Natural killer cell (primary cell): Measurements from ENCODE around the gene FRMPD2. TPM values are rescaled to one million over a fixed set of nuclear protein-coding genes. Genes with fewer than 3 reads are reported as not detected.
A peak's percentile ranks its signal among the peaks of the same experiment; 100 is the strongest.

ENCODE experiments used
- ATAC-seq, 3 donors: fragments of 150-1000 bp in 2 of 3; fragments of 200-7000 bp in 1 of 3; cut with Tn5 transposase; 1 replicate in 1 of 3; 2 replicates in 2 of 3; pipeline ENCODE4 v1.10.0; 2021; ENCODE audit warnings: mild to moderate bottlenecking in 2 of 3, moderate library complexity in 2 of 3
- DNase-seq, 2 donors: peaks; one replicate each; pipeline versions ENCODE4 v3.0.0 to v3.0.0-alpha.2; 2013 to 2021; ENCODE audit warnings: mixed read lengths in 1 of 2
- H3K27ac ChIP-seq: one replicate; pipeline ENCODE4 v1.5.1; 2013; ENCODE audit warnings: mild to moderate bottlenecking, low read length
- H3K27me3 ChIP-seq: one replicate; pipeline ENCODE4 v1.6.1; 2013; ENCODE audit warnings: low read length; ENCODE audit not compliant: control insufficient read depth, insufficient read depth
- H3K36me3 ChIP-seq: one replicate; pipeline ENCODE4 v1.6.1; 2013; ENCODE audit warnings: low read length; ENCODE audit not compliant: control insufficient read depth, insufficient read depth
- H3K4me1 ChIP-seq: one replicate; pipeline ENCODE4 v1.6.1; 2013; ENCODE audit warnings: low read length; ENCODE audit not compliant: control insufficient read depth, insufficient read depth
- H3K4me3 ChIP-seq: one replicate; pipeline ENCODE4 v1.5.1; 2013; ENCODE audit warnings: low read length
- H3K9me3 ChIP-seq: one replicate; pipeline ENCODE4 v1.6.1; 2013; ENCODE audit warnings: low read length; ENCODE audit not compliant: control insufficient read depth, insufficient read depth
- H3K27ac Mint-ChIP-seq, 2 donors: one replicate each; pipeline ENCODE4 v1.8.0; 2022; ENCODE audit warnings: mild to moderate bottlenecking in 2 of 2, mixed read lengths in 2 of 2, moderate library complexity in 1 of 2
- H3K27me3 Mint-ChIP-seq, 2 donors: one replicate each; pipeline ENCODE4 v1.8.0; 2022; ENCODE audit warnings: low read depth in 2 of 2, mixed read lengths in 2 of 2
- H3K36me3 Mint-ChIP-seq: one replicate; pipeline ENCODE4 v1.8.0; 2022; ENCODE audit warnings: mixed read lengths
- H3K4me1 Mint-ChIP-seq, 2 donors: one replicate each; pipeline ENCODE4 v1.8.0; 2022; ENCODE audit warnings: mixed read lengths in 2 of 2
- H3K4me3 Mint-ChIP-seq: one replicate; pipeline ENCODE4 v1.8.0; 2022; ENCODE audit warnings: mild to moderate bottlenecking, moderate library complexity, mixed read lengths
- H3K9me3 Mint-ChIP-seq, 2 donors: one replicate each; pipeline ENCODE4 v1.8.0; 2022; ENCODE audit warnings: mixed read lengths in 2 of 2
- CTCF ChIP-seq: fragments of 200-600 bp; IDR thresholded peaks from one replicate; pipeline ENCODE4 v1.8.0; 2022; ENCODE audit warnings: antibody characterized with exemption
- WGBS: methylation state at CpG from one replicate; pipeline ENCODE4 v1.1.7; 2013; ENCODE audit warnings: missing lambda C conversion rate; ENCODE audit not compliant: insufficient coverage; 5-methylcytosine and 5-hydroxymethylcytosine counted together
- intact Hi-C: fragments of 100-400 bp; cut with micrococcal nuclease; formaldehyde crosslinking; loops from one replicate; pipeline ENCODE4 v1.14.2; 2022
- total RNA-seq, 4 donors: library from RNA; stranded (reverse); fragments of 120-200 nt in 1 of 4; gene quantifications; one replicate each; pipeline versions ENCODE4 v1.2.3 to v1.2.4, GENCODE V29; 2013 to 2022

The FRMPD2 gene
- total RNA-seq, 3 donors from 2014 or later (not counting 1 experiment from before 2014, with no cell fraction given) = 0.20 TPM; not detected in 2

GRCh38 chr10:48291190-48291589, 16.7 kb upstream of the FRMPD2 start:
- DNase-seq = no peak
- H3K36me3 ChIP-seq = no peaks in the 10 kb centered on the region
- Mint-ChIP-seq H3K27me3 (peaks cover 4 to 6% of the 10 kb centered on the region in 2 donors), H3K9me3 (no peaks in the 10 kb centered on the region), H3K4me3 (no peak overlapping the region), H3K27ac (no peak overlapping the region), H3K4me1 (no peaks in the 10 kb centered on the region), H3K36me3 (no peaks in the 10 kb centered on the region)
- no peak overlapping the region for H3K27ac ChIP-seq
- ATAC-seq = no peak
- no peak for TF ChIP-seq CTCF
- intact Hi-C loops = no loop called here
- H3K9me3 ChIP-seq = no peaks in the 10 kb centered on the region
- H3K4me3 ChIP-seq = no peak overlapping the region
- no peaks in the 10 kb centered on the region for H3K27me3 ChIP-seq
- peaks cover 3% of the 10 kb centered on the region for H3K4me1 ChIP-seq
- WGBS = 36% methylated on average over 3 of the region's 3 CpGs

DNA sequence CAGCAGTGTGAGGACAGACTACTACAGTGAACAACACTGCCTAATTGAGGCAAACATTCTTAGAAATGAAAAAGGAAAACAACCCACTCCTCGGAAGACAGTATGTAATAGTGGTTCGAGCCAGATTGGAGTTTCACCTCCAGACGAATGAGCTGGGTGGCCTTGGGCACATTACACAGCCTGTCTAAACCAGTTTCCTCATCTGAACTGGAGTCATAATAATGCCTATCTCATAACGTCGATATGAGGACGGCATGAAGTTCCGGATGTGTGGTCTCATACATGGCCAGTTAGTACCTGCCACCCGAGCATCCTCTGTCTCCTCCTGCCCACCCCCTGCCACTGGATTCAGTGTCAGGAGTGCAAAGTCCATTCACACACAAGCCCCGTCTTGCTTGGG, 15.8 kb upstream of the FRMPD2 start:
- no peak for TF ChIP-seq CTCF
- WGBS = 91% methylated on average over 9 of the region's 9 CpGs
- ATAC-seq = no peak
- H3K27me3 ChIP-seq = no peaks in the 10 kb centered on the region
- Mint-ChIP-seq H3K27me3 (peaks cover 10 to 13% of the 10 kb centered on the region in 2 donors), H3K4me1 (no peaks in the 10 kb centered on the region), H3K9me3 (no peaks in the 10 kb centered on the region), H3K4me3 (no peak overlapping the region), H3K36me3 (no peaks in the 10 kb centered on the region), H3K27ac (no peak overlapping the region)
- intact Hi-C loops = no loop called here
- H3K9me3 ChIP-seq = no peaks in the 10 kb centered on the region
- no peak overlapping the region for H3K4me3 ChIP-seq
- peaks cover 3% of the 10 kb centered on the region for H3K4me1 ChIP-seq
- H3K27ac ChIP-seq = no peak overlapping the region
- H3K36me3 ChIP-seq = no peaks in the 10 kb centered on the region
- DNase-seq = no peak

DNA sequence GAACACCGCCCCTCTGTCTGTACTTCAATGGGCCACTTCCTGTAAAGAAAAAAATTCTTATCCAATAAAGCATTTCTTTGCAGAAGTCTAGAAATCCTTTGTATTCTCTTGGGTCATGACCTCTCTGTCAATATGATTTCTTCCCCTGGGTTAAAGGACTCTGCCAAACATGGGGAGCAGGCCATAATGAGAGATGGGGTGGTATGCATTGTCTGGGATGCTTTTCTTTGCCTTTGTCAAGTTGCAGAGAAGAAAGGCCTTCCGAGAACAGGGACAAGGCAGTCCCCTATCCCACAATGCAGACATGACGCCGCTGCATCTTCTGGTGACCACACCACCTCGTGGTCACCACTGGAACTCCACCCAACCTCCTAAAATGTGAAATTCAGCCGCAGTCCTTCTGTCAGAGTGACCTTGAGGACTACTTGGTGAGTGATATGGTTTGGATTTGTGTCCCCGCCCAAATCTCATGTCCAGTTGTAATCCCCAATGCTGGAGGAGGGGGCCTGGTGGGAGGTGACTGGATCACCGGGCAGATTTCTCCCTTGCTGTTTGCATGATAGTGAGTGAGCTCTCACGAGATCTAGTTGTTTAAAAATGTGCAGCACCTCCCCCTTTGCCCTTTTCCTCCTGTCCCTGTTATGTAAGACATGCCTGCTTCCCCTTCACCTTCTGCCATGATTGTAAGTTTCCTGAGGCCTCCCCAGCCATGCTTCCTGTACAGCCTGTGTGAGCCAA, 15.2 kb upstream of the FRMPD2 start:
- peak; percentile 83 for TF ChIP-seq CTCF
- no peak overlapping the region for H3K27ac Mint-ChIP-seq
- H3K27me3 ChIP-seq = no peaks in the 10 kb centered on the region
- H3K27me3 Mint-ChIP-seq = peaks cover 13 to 19% of the 10 kb centered on the region in 2 donors
- H3K4me3 Mint-ChIP-seq = no peak overlapping the region
- ATAC-seq (peak; percentile 67 to 87 (median 83)), DNase-seq (peak; percentile 33 to 67)
- peaks cover 3% of the 10 kb centered on the region for H3K4me1 ChIP-seq
- H3K9me3 Mint-ChIP-seq = peaks cover 0 to 2% of the 10 kb centered on the region in 2 donors
- H3K27ac ChIP-seq = no peak overlapping the region
- H3K36me3 ChIP-seq = no peaks in the 10 kb centered on the region
- WGBS = 37% methylated on average over 8 of the region's 9 CpGs
- no peaks in the 10 kb centered on the region for H3K4me1 Mint-ChIP-seq
- no peaks in the 10 kb centered on the region for H3K9me3 ChIP-seq
- no peaks in the 10 kb centered on the region for H3K36me3 Mint-ChIP-seq
- no peak overlapping the region for H3K4me3 ChIP-seq
- intact Hi-C loops = no loop called here

DNA sequence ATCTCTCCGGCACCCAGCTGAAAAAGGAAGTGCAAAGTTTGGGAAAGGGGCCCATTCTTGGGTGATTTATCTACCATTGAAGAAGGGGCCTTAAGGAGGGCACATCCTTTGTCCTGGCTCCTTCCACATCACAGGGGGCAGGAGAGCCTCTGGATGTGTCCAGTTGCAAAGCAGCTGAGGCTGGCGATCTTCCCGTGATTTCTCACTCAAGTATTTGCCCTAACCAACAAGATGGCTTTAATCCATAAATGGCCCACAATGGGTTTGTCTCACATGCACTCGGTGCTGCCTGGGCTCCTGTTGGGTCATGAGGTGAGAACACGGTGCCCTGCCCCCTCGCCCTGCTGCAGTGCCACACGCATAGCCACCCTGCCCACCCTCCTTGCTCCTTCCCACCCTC, 14.2 kb upstream of the FRMPD2 start:
- ATAC-seq = no peak
- peaks cover 0 to 2% of the 10 kb centered on the region in 2 donors for H3K9me3 Mint-ChIP-seq
- intact Hi-C loops = no loop called here

More for the DNA sequence above, 14.2 kb upstream of the FRMPD2 start:
- H3K27ac Mint-ChIP-seq = no peak overlapping the region
- Histone ChIP-seq H3K9me3 (peaks cover 5% of the 10 kb centered on the region), H3K27ac (no peak overlapping the region), H3K36me3 (no peaks in the 10 kb centered on the region), H3K4me3 (no peak overlapping the region), H3K27me3 (no peaks in the 10 kb centered on the region), H3K4me1 (peaks cover 3% of the 10 kb centered on the region)
- no peak overlapping the region for H3K4me3 Mint-ChIP-seq
- no peak for TF ChIP-seq CTCF
- H3K4me1 Mint-ChIP-seq = no peaks in the 10 kb centered on the region
- peaks cover 13 to 20% of the 10 kb centered on the region in 2 donors for H3K27me3 Mint-ChIP-seq
- no peak for DNase-seq
- no peaks in the 10 kb centered on the region for H3K36me3 Mint-ChIP-seq
- 91% methylated on average over 7 of the region's 7 CpGs for whole genome bisulfite sequencing
